ENCODE measurements around the gene ASCC3.

Gene ASCC3

GRCh38 chr6:100780648-100781047, 100.5 kb downstream of the ASCC3 start:
- no peaks in the 10 kb centered on the region for H3K79me2 ChIP-seq (ENCODE audit: insufficient read depth, low read length)
- no peaks in the 10 kb centered on the region for H3F3A ChIP-seq (ENCODE audit: low read depth)
- H3K36me3 ChIP-seq (ENCODE audit: insufficient read depth, low read length): no peaks in the 10 kb centered on the region
- H4K20me1 ChIP-seq (ENCODE audit: insufficient read depth, low read length, poor library complexity, severe bottlenecking): no peaks in the 10 kb centered on the region
- no peaks in the 10 kb centered on the region for H3K27me3 ChIP-seq (ENCODE audit: insufficient read depth, low read length, poor library complexity, severe bottlenecking)
- H3K9ac ChIP-seq (ENCODE audit: low read depth, low read length, poor library complexity, severe bottlenecking): no peak overlapping the region
- no peaks in the 10 kb centered on the region for H3K9me2 ChIP-seq (replicated peaks; ENCODE audit: low read depth, low read length)
- no peak overlapping the region for H3K4me2 ChIP-seq (ENCODE audit: low read depth, low read length, poor library complexity, severe bottlenecking)
- H3K4me3 ChIP-seq (ENCODE audit: low read length, poor library complexity, severe bottlenecking): no peak overlapping the region
- no peak overlapping the region for H2AFZ ChIP-seq (ENCODE audit: low read length)
- H3K4me1 ChIP-seq (ENCODE audit: insufficient read depth, low read length, poor library complexity, severe bottlenecking): no peaks in the 10 kb centered on the region
- no peak for TF ChIP-seq CTCF (conservative IDR thresholded peaks at IDR 0.05; ENCODE audit: low read length)
- TF ChIP-seq EZH2phosphoT487 (IDR thresholded peaks at IDR 0.05; ENCODE audit: borderline replicate concordance): no peak
- no peaks in the 10 kb centered on the region for H3K9me3 ChIP-seq (ENCODE audit: insufficient read depth, low read depth, low read length)

DNA sequence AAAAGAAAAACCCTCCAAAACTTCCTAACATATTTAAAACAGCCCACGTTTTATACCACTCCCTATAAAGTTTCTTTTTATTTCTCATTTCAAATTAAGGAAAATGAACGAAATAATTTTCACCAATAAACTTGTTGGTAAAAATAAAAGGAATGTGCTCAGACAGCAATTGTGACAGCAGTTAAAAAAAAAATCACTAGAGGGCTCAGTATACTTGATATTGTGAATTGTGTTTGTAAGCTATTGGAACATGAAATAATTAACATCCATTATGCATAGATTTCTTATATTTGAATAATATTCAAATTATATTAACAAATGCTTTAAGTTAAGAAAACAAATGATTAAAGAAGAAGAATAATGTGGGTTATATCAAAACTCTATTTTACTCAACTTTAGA, 105.5 kb downstream of the ASCC3 start:
- H3K27me3 ChIP-seq (ENCODE audit: insufficient read depth, low read length, poor library complexity, severe bottlenecking): no peaks in the 10 kb centered on the region
- H3K36me3 ChIP-seq (ENCODE audit: insufficient read depth, low read length): no peaks in the 10 kb centered on the region
- H3F3A ChIP-seq (ENCODE audit: low read depth): no peaks in the 10 kb centered on the region
- H3K4me3 ChIP-seq (ENCODE audit: low read length, poor library complexity, severe bottlenecking): no peak overlapping the region
- H3K79me2 ChIP-seq (ENCODE audit: insufficient read depth, low read length): no peaks in the 10 kb centered on the region
- H3K4me1 ChIP-seq (ENCODE audit: insufficient read depth, low read length, poor library complexity, severe bottlenecking): no peaks in the 10 kb centered on the region
- no peaks in the 10 kb centered on the region for H3K9me2 ChIP-seq (replicated peaks; ENCODE audit: low read depth, low read length)
- TF ChIP-seq EZH2phosphoT487 (IDR thresholded peaks at IDR 0.05; ENCODE audit: borderline replicate concordance): no peak
- TF ChIP-seq CTCF (conservative IDR thresholded peaks at IDR 0.05; ENCODE audit: low read length): peak; percentile 47
- H3K4me2 ChIP-seq (ENCODE audit: low read depth, low read length, poor library complexity, severe bottlenecking): no peak overlapping the region
- no peak overlapping the region for H3K9ac ChIP-seq (ENCODE audit: low read depth, low read length, poor library complexity, severe bottlenecking)
- H2AFZ ChIP-seq (ENCODE audit: low read length): no peak overlapping the region
- H3K9me3 ChIP-seq (ENCODE audit: insufficient read depth, low read depth, low read length): no peaks in the 10 kb centered on the region
- no peaks in the 10 kb centered on the region for H4K20me1 ChIP-seq (ENCODE audit: insufficient read depth, low read length, poor library complexity, severe bottlenecking)

GRCh38 chr6:100774681-100775080, 106.4 kb downstream of the ASCC3 start:
- no peak overlapping the region for H3K4me2 ChIP-seq (ENCODE audit: low read depth, low read length, poor library complexity, severe bottlenecking)
- no peaks in the 10 kb centered on the region for H3K36me3 ChIP-seq (ENCODE audit: insufficient read depth, low read length)
- TF ChIP-seq EZH2phosphoT487 (IDR thresholded peaks at IDR 0.05; ENCODE audit: borderline replicate concordance) (no peak), CTCF (conservative IDR thresholded peaks at IDR 0.05; ENCODE audit: low read length) (no peak)
- H3K79me2 ChIP-seq (ENCODE audit: insufficient read depth, low read length): no peaks in the 10 kb centered on the region
- H3K4me1 ChIP-seq (ENCODE audit: insufficient read depth, low read length, poor library complexity, severe bottlenecking): no peaks in the 10 kb centered on the region
- no peaks in the 10 kb centered on the region for H3F3A ChIP-seq (ENCODE audit: low read depth)
- no peaks in the 10 kb centered on the region for H4K20me1 ChIP-seq (ENCODE audit: insufficient read depth, low read length, poor library complexity, severe bottlenecking)
- no peaks in the 10 kb centered on the region for H3K9me2 ChIP-seq (replicated peaks; ENCODE audit: low read depth, low read length)
- no peak overlapping the region for H2AFZ ChIP-seq (ENCODE audit: low read length)
- H3K27me3 ChIP-seq (ENCODE audit: insufficient read depth, low read length, poor library complexity, severe bottlenecking): no peaks in the 10 kb centered on the region
- H3K9me3 ChIP-seq (ENCODE audit: insufficient read depth, low read depth, low read length): no peaks in the 10 kb centered on the region
- no peak overlapping the region for H3K9ac ChIP-seq (ENCODE audit: low read depth, low read length, poor library complexity, severe bottlenecking)
- no peak overlapping the region for H3K4me3 ChIP-seq (ENCODE audit: low read length, poor library complexity, severe bottlenecking)

All from Loucy (cell line).